Head of caudate nucleus (tissue), 42 donors: Measurements from ENCODE around the gene PJA1.

Experiments
- DNase-seq, 42 donors: peaks; one replicate each; pipeline versions ENCODE4 v3.0.0 to v3.0.0-alpha.2; 2020 to 2021; ENCODE audit warnings: mixed read lengths in 7 of 42
- intact Hi-C: fragments of 100-400 bp; cut with DNase I; formaldehyde crosslinking; loops from one replicate; pipeline ENCODE4 v1.15.0; 2022

Gene PJA1

GRCh38 chrX:69165087-69165651, at the start of gene PJA1:
PJA1 (minus strand) TSS chrX:69165453; CDS start chrX:69163073, 2,380 bp downstream.
- intact Hi-C loops = loop anchor here (10.0 kb wide), 1 partner anchor 340 kb away; the partner anchor contains the start of gene EFNB1
- peak; percentile 53 to 93 (median 80) for DNase-seq

- no peak for DNase-seq
- intact Hi-C loops = no loop called here
Observed at GRCh38 chrX:69214463-69214862, 49.2 kb upstream of the PJA1 start.

- no peak for DNase-seq
- intact Hi-C loops = no loop called here
Observed at GRCh38 chrX:69211701-69212100, 46.4 kb upstream of the PJA1 start.

GRCh38 chrX:69210581-69210980, 45.3 kb upstream of the PJA1 start:
- intact Hi-C loops = no loop called here

GRCh38 chrX:69207216-69207615, 42.0 kb upstream of the PJA1 start:
- intact Hi-C loops = no loop called here
- DNase-seq = no peak

More at GRCh38 chrX:69210581-69210980, 45.3 kb upstream of the PJA1 start:
- DNase-seq = peak in 1 of 42 donors; percentile 36

- intact Hi-C loops = no loop called here
- no peak for DNase-seq
Observed at GRCh38 chrX:69203638-69204037, 38.4 kb upstream of the PJA1 start.

- intact Hi-C loops = no loop called here
- DNase-seq = no peak
Observed at GRCh38 chrX:69197690-69198089, 32.4 kb upstream of the PJA1 start.

GRCh38 chrX:69196666-69197065, 31.4 kb upstream of the PJA1 start:
- intact Hi-C loops = no loop called here
- no peak for DNase-seq

GRCh38 chrX:69195810-69196209, 30.6 kb upstream of the PJA1 start:
- no peak for DNase-seq
- intact Hi-C loops = no loop called here

- intact Hi-C loops = no loop called here
- DNase-seq = peak in 6 of 42 donors; percentile 4 to 43 (median 22)
Observed at GRCh38 chrX:69195192-69195591, 29.9 kb upstream of the PJA1 start.

GRCh38 chrX:69192603-69193002, 27.4 kb upstream of the PJA1 start:
- intact Hi-C loops = no loop called here
- no peak for DNase-seq

- peak; percentile 47 to 87 (median 72) for DNase-seq
- intact Hi-C loops = no loop called here
Observed at GRCh38 chrX:69189576-69190371, 24.5 kb upstream of the PJA1 start.

- intact Hi-C loops = no loop called here
- peak in 2 of 42 donors; percentile 2 to 26 for DNase-seq
Observed at GRCh38 chrX:69186651-69187050, 21.4 kb upstream of the PJA1 start.

- intact Hi-C loops = no loop called here
- DNase-seq = peak in 3 of 42 donors; percentile 0 to 10 (median 7)
Observed at GRCh38 chrX:69185886-69186285, 20.6 kb upstream of the PJA1 start.

- intact Hi-C loops = no loop called here
- peak in 1 of 42 donors; percentile 5 for DNase-seq
Observed at GRCh38 chrX:69185141-69185540, 19.9 kb upstream of the PJA1 start.

GRCh38 chrX:69182818-69183380, 17.6 kb upstream of the PJA1 start:
- intact Hi-C loops = no loop called here
- peak in 1 of 42 donors; percentile 10 for DNase-seq

GRCh38 chrX:69179380-69179911, 14.2 kb upstream of the PJA1 start:
- peak; percentile 13 to 86 (median 60) for DNase-seq
- intact Hi-C loops = no loop called here

GRCh38 chrX:69178592-69178991, 13.3 kb upstream of the PJA1 start:
- intact Hi-C loops = no loop called here
- peak in 1 of 42 donors; percentile 12 for DNase-seq

- no peak for DNase-seq
- intact Hi-C loops = no loop called here
Observed at GRCh38 chrX:69177511-69178162, 12.4 kb upstream of the PJA1 start.
